Vagina (tissue), 2 donors: ENCODE results near the gene IL1R2.

Experiments
- CTCF ChIP-seq, 3 experiments: fragments of 450-650 bp in 2 of 3; fragments of 200-600 bp in 1 of 3; sonication (generic) in 1 of 3; IDR thresholded peaks; one replicate each; pipeline ENCODE4 v1.5.1; 2017 to 2019; ENCODE audit warnings: antibody characterized with exemption in 3 of 3, mild to moderate bottlenecking in 2 of 3, moderate library complexity in 2 of 3
- POLR2A ChIP-seq, 2 donors: fragments of 450-650 bp; IDR thresholded peaks; one replicate each; pipeline ENCODE4 v1.6.1; 2017; ENCODE audit warnings: antibody characterized with exemption in 2 of 2, mild to moderate bottlenecking in 2 of 2, moderate library complexity in 2 of 2
- POLR2AphosphoS5 ChIP-seq, 2 donors: sonication (generic); formaldehyde crosslinking; IDR thresholded peaks; one replicate each; pipeline ENCODE4 v1.9.0; 2017; ENCODE audit warnings: antibody characterized with exemption in 2 of 2, mild to moderate bottlenecking in 2 of 2, low read depth in 1 of 2; ENCODE audit not compliant: insufficient read depth in 1 of 2

- TF ChIP-seq CTCF (IDR thresholded peaks at IDR 0.05) (no peak), POLR2A (IDR thresholded peaks at IDR 0.05) (no peak), POLR2AphosphoS5 (IDR thresholded peaks at IDR 0.05; ENCODE audit: insufficient read depth in 1 of 2, low read depth in 1 of 2) (no peak)
Measured at GRCh38 chr2:102062802-102063201, 71.0 kb downstream of the IL1R2 start.
